ENCODE results near the gene PSME1. TPM values are rescaled to one million over a fixed set of nuclear protein-coding genes. Genes with fewer than 3 reads are reported as not detected.

Gene PSME1
- total and polyA plus RNA-seq, 2 of the 13 experiments (the other 11 are each of a cell fraction or from before 2014, with no cell fraction given) = 159 to 608 TPM

- DNase-seq (ENCODE audit: low spot score) = no peak
- Histone ChIP-seq H3K9ac (ENCODE audit: insufficient read depth, low read depth, low read length) (no peak overlapping the region), H3K4me1 (ENCODE audit: insufficient read depth, low read length) (peaks cover 48% of the 10 kb centered on the region), H3K27me3 (ENCODE audit: control insufficient read depth in 1 of 2, insufficient read depth in 2 of 2, low read length in 2 of 2) (no peaks in the 10 kb centered on the region), H4K20me1 (ENCODE audit: insufficient read depth, low read length) (no peaks in the 10 kb centered on the region), H3K4me2 (ENCODE audit: low read depth, low read length) (no peak overlapping the region), H2AFZ (ENCODE audit: low read length) (no peak overlapping the region), H3K27ac (ENCODE audit: extremely low read length, insufficient read depth, low read length) (peak overlapping the region; percentile 10), H3K9me3 (ENCODE audit: low read length) (no peaks in the 10 kb centered on the region; the same call in 1 of the 2 replicates), H3K79me2 (ENCODE audit: insufficient read depth, low read length) (peaks cover 11% of the 10 kb centered on the region), H3K4me3 (replicated peaks in 1 of 3; ENCODE audit: insufficient read depth in 1 of 3, low read depth in 2 of 3, low read length in 3 of 3) (no peak overlapping the region), H3K36me3 (replicated peaks in 1 of 2; ENCODE audit: control insufficient read depth in 1 of 2, insufficient read depth in 2 of 2, low read length in 2 of 2) (peaks cover 47 to 65% of the 10 kb centered on the region in 2 experiments)
- intact Hi-C loops (cut with micrococcal nuclease; ENCODE audit: unreplicated experiment) (no loop called here), in situ Hi-C loops (cut with HindIII; ENCODE audit: extremely low pct_ligation_motif_present, low pct_unique_long_range_greater_than_20kb) (loop anchor here (25.0 kb wide), 1 partner anchor 1514 kb away; the partner anchor contains the start of genes ABHD4 and DAD1)
- BruUV-seq (replicated peaks) = no TSS peak
- ChIA-PET POLR2A (interaction anchor here (1.1 to 14.4 kb wide), 7 partner anchors 5 to 60 kb away, joined by 3 to 594 read pairs (median 133); partner anchors contain the start of genes DCAF11, EMC9, IRF9 and NRL), CTCF (ENCODE audit: low intra/inter-chr PET ratio, low total read pairs) (no interaction called here)
- ATAC-seq = no peak
- WGBS (ENCODE audit: low lambda C conversion rate) = 98% methylated on average over 3 of the region's 3 CpGs
- no peak for FAIRE-seq
- TF ChIP-seq FLYWCH1 (CRISPR knock-in tag; IDR thresholded peaks at IDR 0.05) = no peak
- no peak for TF ChIP-seq FOXP1 (IDR thresholded peaks at IDR 0.05)
- TF ChIP-seq FOXP1 (CRISPR knock-in tag; IDR thresholded peaks at IDR 0.05) = no peak
- no peak for TF ChIP-seq RAD21 (CRISPR knock-in tag; IDR thresholded peaks at IDR 0.05)
- no peak for TF ChIP-seq ZNF326 (CRISPR knock-in tag; IDR thresholded peaks at IDR 0.05; ENCODE audit: borderline replicate concordance)
- TF ChIP-seq TMF1 (CRISPR knock-in tag; IDR thresholded peaks at IDR 0.05; ENCODE audit: low read depth) = 0 out of 2 replicates have a peak, but pooled peaks have one; percentile 47
- 0 out of 2 replicates have a peak, but pooled peaks have one; percentile 4 for TF ChIP-seq RBFOX2 (IDR thresholded peaks at IDR 0.05; ENCODE audit: low read depth, low read length)
- TF ChIP-seq ZFX (CRISPR knock-in tag; IDR thresholded peaks at IDR 0.05; ENCODE audit: low read depth) = peak; percentile 29; the same call in 1 of the 2 replicates
- 0 out of 2 replicates have a peak, but pooled peaks have one; percentile 60 for TF ChIP-seq SAFB2 (CRISPR knock-in tag; IDR thresholded peaks at IDR 0.05; ENCODE audit: borderline replicate concordance, low read depth)
- TF ChIP-seq CHCHD3 (CRISPR knock-in tag; IDR thresholded peaks at IDR 0.05) = no peak
- no peak for TF ChIP-seq ZNF841 (CRISPR knock-in tag; IDR thresholded peaks at IDR 0.05; ENCODE audit: borderline replicate concordance)
- TF ChIP-seq ZNF768 (CRISPR knock-in tag; IDR thresholded peaks at IDR 0.05) = peak; percentile 24; the same call in 1 of the 2 replicates
- TF ChIP-seq PHF20 (CRISPR knock-in tag; IDR thresholded peaks at IDR 0.05) = no peak
- TF ChIP-seq ZBTB33 (CRISPR knock-in tag; IDR thresholded peaks at IDR 0.05) = peak; percentile 64
- 0 out of 4 replicates have a peak, but pooled peaks of 1 of the 2 experiments have one; percentile 24 for TF ChIP-seq KLF16 (CRISPR knock-in tag; IDR thresholded peaks at IDR 0.05)
- TF ChIP-seq ZNF775 (CRISPR knock-in tag; IDR thresholded peaks at IDR 0.05; ENCODE audit: borderline replicate concordance) = no peak
- TF ChIP-seq ZNF687 (CRISPR knock-in tag; IDR thresholded peaks at IDR 0.05) = peak; percentile 31; the same call in 1 of the 2 replicates
- TF ChIP-seq ZC3H4 (CRISPR knock-in tag; IDR thresholded peaks at IDR 0.05; ENCODE audit: borderline replicate concordance) = peak; percentile 88; the same call in 1 of the 2 replicates
- no peak for TF ChIP-seq ELF3 (CRISPR knock-in tag; IDR thresholded peaks at IDR 0.05)
Measured at GRCh38 chr14:24100982-24101494, 35.0 kb upstream of the PSME1 start.

Data from HepG2 (cell line).